LNCaP clone FGC (cell line): Measurements from ENCODE around the gene CTBP2.

Experiments used
- DNase-seq: peaks from one replicate; pipeline ENCODE4 v3.0.0-alpha.2; 2011; ENCODE audit warnings: low read depth
- H3K4me3 ChIP-seq: 2 replicates; pipeline ENCODE4 v1.5.1; 2011; ENCODE audit warnings: mild to moderate bottlenecking, low read depth, low read length, control low read depth
- CTCF ChIP-seq: IDR thresholded peaks from 2 replicates; pipeline ENCODE4 v1.5.1; 2012; ENCODE audit warnings: mild to moderate bottlenecking; ENCODE audit not compliant: control insufficient read depth, insufficient read depth; ENCODE audit errors: extremely low read depth

Gene CTBP2

GRCh38 chr10:125159932-125160855 is at the start of gene CTBP2:
CTBP2 (minus strand) TSS chr10:125160563.
- TF ChIP-seq CTCF: no peak
- DNase-seq: no peak
- H3K4me3 ChIP-seq: peak within 1 kb of the TSS; percentile 68

DNA sequence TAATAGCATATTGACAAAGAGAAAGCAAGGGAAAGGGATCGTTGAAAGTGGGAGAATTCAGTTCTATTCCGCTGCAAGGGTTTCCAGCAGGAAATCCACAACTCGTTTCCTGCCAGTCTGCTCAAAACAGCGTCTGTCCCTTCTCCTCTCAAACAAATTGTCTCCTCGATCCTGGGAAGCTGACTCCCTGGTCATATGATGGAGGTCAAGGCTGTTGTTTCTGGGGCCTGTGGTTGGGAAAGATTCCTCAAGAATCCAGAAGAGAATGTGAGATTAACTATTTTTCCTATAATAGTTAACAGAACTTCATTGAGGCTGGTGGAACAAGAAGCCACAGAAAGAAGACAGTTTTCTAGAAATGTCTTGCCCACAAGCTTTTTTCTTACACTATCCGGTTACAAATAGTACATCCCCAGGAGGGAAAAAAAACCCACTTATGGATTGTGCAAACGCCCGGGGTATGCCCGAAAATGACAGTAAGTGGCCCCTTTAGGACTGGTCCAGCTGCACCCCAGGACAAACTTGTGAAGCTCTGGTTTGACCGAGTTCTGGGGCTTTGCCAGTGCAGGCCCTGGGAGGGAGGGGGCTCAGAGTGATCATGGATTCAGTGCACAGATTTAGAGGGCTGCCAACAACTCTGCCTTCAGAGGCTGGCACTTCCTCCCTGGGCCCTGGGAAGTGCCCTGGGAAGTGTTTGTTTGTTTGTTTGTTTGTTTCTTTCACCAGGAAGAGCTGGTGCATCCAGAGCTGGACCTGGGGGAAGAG is 49.4 kb upstream of the CTBP2 start:
- TF ChIP-seq CTCF: no peak
- H3K4me3 ChIP-seq: no peak overlapping the region
- DNase-seq: no peak

DNA sequence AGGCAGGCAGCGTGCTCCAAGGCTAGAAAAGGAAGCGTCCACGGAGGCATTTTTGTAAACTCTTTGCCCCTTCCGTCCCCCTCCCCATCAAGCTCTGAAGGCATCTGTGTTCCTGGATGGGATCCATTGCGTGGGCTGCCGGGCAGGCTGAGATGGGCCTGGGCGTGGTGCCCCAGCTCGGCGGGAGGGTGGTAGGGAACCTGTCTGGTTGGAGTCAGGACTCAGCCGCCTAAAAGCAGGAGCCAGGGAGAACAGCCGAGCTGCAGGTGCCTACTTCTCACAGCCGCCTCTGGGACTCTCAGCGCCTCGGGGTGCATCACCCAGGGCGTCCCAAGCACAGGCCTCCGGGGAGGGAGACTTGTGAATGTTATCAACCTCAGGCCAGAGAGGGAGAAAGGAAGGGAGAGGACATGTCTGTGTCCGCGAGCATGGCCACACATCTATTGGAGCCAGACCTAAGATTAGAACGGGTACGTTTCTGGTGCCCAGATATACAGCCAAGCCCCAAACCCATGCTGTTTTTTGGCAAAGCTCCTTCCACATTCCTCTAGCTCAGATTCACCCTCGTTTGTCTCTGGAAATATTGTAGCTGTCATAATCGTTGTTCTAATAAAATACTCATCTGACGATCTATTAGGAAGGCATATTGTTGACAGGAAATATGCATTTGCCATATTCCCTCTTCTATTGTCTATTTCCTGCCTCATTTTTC is 48.6 kb upstream of the CTBP2 start:
- no peak overlapping the region for H3K4me3 ChIP-seq
- no peak for TF ChIP-seq CTCF
- DNase-seq: no peak

DNA sequence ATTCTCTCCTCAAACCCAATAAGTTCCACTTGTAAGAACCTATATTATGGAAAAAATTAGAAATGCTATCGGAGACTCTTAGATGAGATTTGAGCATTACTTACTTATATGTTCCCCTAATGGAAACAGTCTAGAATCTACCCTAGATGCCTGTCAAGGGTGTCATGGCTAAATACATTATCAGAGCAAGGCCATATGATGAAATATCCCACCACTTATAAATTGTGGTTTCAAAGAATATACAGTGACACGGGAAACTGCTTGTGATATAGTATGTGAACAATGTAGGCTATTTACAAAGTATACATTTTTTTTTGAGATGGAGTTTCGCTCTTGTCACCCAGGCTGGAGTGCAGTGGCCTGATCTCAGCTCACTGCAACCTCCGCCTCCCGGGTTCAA is 46.3 kb upstream of the CTBP2 start:
- no peak for TF ChIP-seq CTCF
- no peak for DNase-seq
- H3K4me3 ChIP-seq: no peak overlapping the region

GRCh38 chr10:125205431-125205830 is 45.1 kb upstream of the CTBP2 start:
- H3K4me3 ChIP-seq: no peak overlapping the region
- TF ChIP-seq CTCF: no peak

GRCh38 chr10:125204400-125204799 is 44.0 kb upstream of the CTBP2 start:
- no peak overlapping the region for H3K4me3 ChIP-seq
- TF ChIP-seq CTCF: no peak

More at GRCh38 chr10:125205431-125205830, 45.1 kb upstream of the CTBP2 start:
- DNase-seq: no peak

More at GRCh38 chr10:125204400-125204799, 44.0 kb upstream of the CTBP2 start:
- DNase-seq: no peak
